HG02763 (cell line): ENCODE data around the gene JAG1.
"Not testable (repeated sequence)": the region's sequence is repeated elsewhere in the genome, so short reads cannot be mapped to it uniquely, and the experiment has no call there.

Source experiments
- ATAC-seq: cut with Tn5 transposase; IDR thresholded peaks from one replicate; pipeline ENCODE4 v1.9.1; 2021; ENCODE audit warnings: mild to moderate bottlenecking, moderate library complexity; ENCODE audit not compliant: unreplicated experiment

The JAG1 gene

DNA sequence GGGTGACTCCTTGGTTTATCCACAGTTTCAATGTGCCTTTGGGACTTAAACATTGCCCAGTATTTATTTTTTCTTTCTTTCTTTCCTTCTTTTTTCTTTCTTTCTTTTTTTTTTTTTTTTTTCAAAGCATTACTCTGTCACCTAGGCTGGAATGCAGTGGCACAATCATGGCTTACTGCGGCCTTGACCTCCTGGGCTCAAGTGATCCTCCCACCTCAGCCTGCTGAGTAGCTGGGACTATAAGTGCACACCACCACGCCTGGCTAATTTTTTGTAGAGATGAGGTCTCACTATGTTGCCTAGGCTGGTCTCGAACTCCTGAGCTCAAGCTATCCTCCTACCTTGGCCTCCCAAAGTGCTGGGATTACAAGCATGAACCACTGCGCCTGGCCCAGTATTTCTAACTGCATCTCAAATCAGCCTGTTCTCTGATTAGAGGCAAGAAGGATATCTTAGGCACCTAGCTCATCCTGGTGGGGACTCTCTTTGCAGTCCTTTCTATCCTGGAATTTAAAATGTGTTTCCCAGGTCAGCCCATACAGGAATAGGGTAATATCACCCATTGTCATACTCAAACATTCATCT lies 56.2 kb downstream of the JAG1 start:
- not testable (repeated sequence) for ATAC-seq

DNA sequence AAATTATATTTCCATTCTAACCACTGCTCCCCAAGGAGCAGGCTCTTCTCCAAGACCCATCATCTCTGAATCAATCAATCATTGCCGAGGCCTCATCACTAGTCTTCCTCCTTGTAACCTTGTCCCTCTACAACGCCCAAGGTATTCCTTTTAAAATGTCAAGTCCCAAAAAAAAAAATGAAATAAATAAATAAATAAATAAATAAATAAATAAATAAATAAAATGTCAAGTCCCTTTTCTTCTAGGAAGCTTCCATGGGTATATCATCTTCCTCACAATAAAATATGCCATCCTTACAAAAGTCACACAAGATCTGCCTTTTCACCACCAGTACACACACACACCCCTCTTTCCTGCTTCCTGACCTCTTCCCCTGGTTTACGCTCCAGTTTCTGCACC lies 57.6 kb downstream of the JAG1 start:
- ATAC-seq: no peak

DNA sequence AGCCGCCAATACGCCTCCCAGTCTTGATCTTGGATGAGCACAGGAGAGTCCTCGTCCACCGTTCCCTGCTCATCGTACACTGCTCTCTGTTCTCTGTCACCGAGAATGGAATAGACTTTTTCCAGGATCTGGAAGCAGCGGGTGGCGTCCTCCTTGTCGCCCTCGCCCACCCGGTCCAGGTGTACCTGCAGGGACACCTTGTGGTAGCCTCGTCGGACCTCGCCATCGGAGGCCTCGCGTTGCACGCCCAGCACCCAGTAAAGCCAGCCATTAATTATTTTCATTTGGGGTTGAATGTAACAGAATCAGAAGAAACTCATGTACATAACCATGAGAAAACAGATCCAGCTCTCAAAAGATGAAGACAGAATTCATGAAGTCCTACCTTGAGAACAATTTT lies 59.9 kb downstream of the JAG1 start:
- no peak for ATAC-seq

DNA sequence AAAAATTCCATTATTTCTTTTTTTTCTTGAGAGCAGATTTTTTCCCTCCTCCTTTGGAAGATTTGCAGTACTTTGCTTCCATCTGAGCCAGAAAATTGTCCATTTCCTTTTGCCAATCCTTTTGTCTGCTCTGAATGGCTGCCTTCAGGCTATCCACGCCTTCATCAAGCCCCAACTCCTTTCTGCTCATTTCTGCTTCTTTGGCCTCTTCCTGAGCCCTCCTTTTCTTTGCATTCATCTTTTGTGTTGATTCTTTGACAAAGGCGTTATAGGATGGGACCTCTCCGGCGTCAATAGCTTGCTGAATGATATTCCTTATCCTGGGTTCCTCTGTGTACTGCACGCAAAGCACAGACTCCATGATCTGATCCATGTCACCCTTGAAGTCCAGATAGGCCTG lies 60.4 kb downstream of the JAG1 start:
- not testable (repeated sequence) for ATAC-seq

DNA sequence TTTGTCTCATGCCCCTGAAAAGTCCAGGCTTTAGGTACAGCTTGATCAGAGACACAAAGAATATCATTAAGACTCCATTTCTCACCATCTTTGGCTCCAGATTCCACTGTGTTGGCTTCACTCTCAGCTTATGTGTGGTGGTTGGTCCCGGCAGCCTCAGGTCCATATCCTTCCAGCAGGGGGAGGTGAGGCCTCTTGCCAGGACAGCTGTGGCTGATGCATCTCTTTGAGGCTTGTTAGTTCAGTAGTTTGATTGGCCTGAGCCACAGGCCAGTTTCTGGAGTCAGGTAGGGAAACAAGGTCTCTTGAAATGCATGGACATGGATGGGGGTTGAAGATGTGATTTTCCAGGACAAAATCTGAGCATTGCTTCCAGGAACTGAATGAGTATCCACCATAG lies 62.4 kb downstream of the JAG1 start:
- no peak for ATAC-seq

DNA sequence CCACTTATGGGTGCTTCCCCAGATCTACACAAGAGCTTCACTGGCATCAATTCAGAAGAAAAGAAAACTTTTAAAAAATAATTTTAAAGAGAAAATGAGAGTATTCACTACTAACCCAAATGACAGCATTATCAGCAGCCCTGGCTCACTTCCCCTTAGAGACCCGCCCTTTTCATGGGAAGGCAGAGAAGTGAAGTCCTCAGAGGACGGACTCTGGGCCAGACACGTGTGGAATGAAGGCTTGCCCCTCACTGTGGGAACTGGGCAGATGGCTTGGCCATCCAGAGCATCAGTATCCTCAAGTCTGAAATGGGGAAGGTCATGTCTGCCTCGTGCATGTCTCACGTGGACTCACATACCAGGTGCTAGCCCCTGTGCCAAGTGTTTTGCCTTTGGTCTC lies 63.5 kb downstream of the JAG1 start:
- no peak for ATAC-seq

DNA sequence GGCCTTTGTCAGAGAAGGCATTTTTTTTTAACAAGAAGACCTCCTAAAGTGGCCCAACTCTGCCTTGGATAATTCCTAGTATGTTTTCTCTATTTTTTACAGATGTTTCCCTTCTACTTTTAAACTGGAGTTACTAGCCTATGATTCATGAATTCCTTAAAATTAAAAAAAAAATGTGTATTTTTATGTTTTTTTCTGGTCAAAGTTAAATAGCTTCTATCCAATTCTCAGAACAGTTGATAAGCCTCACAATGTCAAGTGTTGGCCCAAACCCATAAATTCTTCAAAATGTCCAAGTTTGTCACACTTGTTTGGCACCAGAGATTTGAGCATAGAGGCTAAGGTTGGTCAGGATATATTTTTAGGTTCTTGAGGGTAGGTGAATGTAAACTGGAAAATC lies 64.0 kb downstream of the JAG1 start:
- no peak for ATAC-seq

DNA sequence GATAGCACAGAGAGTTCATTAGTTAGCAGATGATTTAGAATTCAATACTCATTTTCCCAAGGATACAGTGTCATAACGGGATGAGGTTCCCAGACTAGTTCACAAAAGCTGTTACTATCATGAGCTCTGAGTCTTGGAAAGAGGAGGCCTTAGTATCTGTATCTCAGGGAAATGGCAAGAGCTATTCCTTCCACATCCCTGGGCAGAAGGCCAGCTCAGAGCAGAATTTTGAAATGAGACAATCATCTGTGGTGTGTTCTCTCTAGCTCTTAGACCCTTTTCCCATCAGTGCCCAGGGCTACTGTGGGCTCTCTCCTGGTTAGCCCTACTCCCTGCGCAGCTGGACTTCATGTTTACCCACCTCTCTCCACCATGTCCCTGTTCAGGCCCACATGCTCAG lies 64.5 kb downstream of the JAG1 start:
- no peak for ATAC-seq

DNA sequence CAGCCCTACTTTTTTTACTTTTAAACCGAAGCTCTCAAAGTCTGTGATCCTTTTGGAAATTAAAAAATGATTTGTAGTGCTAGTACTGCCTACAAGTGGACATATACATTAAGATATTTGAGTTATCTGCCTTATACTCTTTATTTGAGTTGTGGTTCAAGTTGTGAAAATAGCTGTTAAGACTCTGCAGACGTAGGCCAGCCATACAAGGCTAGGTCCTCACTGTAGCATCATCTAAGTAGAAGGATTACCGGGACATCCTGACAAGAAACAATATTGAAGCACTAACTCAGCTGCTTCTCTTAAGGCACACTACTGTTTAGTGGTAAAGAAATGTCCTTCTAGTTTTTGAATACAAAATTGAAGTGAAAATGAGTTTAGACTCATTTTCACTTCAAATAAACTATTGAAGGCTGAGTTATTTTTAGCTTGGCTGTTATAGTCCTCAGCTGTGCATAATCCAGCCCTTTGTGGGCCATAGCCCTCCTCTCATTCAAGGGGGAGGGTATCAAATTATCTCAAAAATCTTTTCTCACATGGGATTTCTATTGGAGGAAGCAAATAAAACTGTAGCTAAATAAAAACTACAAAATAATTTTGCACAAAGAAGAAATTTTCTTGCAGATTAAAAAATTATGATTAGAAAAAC lies 68.1 kb downstream of the JAG1 start:
- no peak for ATAC-seq

DNA sequence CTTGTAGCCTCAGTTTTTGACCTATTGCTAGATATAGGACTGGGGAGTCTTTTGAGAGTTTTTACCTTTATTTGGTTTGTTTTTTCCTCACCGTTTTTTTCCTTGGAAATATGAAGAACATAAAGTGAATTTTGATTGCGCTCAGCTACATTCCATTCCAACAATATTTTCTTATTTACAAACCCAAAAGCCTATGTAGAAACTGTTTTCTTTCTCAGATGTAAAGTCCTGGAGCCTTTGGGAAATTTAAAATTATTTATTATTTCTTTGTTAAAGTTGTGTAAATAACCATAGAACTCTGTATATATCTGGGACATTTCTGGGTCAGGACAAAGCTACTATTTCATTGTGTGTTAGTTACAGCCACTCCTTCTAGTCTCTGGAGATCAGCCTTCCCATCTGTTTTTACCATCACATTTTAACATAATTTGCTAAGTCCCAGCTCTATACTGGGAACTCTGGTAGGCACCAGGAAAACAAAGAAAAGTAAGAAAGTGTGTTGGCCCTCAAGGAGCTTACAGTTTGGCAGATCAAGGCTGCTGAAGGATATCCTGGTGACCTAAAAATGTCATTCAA lies 68.8 kb downstream of the JAG1 start:
- no peak for ATAC-seq

DNA sequence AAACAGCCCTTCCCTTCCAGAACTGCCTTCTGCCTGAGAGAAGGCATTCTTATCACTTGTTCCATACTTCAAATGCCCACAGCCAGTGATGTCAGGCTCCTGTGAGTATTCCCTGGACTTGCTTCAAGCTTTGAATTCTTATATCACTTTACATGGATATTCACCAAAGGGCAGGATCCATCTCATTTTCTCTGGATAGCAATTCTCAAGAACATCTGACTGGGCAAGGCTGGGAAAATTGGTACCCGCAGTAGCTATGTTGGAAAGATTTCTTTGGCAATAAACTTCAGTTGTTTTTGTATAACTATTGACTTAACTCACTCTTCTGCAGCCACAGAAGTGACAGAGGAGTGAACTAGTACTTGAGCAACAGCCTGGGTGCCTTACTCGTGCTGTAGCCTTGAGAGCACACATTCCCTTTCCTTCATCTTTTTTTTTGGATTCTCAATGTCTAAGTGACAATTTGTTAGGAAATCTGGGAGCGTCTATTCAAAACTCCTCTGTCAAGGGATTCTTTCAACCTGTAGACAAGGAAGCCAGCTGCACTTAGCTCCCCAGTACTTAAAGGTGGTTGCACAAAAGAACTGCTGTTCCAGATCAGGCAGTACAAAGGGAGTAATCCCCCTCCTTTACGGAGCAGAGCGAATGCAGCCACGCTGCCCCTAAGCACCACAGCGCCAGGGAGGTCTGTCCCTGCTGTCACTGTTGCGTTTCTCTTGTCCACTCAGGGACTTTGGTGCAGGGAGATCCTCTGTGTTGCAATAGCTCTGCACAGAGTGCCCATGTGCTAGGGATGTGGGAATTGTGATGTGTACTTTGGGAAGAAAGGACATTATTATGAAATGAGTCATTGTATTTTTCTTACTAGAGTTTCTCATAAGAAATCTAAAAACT lies 69.6 kb downstream of the JAG1 start:
- no peak for ATAC-seq

DNA sequence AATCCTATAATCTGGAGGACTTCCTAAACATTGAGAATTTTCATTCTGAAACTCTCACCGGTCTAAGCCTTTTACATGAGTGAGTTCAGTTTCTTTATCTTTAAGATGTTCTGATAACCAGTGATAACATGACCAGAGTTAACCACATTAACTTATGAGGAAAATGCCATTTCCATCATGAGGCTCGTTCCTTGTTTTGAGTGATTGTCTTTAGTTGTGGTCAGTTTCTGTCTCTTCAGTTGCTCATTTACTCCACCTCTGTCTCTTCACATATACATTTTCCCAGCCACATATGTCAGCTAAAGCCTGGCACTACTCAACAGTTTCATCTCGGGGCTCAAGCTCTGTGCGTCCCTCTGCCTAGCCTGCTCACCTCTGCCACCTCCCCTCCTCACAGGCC lies 70.4 kb downstream of the JAG1 start:
- no peak for ATAC-seq

DNA sequence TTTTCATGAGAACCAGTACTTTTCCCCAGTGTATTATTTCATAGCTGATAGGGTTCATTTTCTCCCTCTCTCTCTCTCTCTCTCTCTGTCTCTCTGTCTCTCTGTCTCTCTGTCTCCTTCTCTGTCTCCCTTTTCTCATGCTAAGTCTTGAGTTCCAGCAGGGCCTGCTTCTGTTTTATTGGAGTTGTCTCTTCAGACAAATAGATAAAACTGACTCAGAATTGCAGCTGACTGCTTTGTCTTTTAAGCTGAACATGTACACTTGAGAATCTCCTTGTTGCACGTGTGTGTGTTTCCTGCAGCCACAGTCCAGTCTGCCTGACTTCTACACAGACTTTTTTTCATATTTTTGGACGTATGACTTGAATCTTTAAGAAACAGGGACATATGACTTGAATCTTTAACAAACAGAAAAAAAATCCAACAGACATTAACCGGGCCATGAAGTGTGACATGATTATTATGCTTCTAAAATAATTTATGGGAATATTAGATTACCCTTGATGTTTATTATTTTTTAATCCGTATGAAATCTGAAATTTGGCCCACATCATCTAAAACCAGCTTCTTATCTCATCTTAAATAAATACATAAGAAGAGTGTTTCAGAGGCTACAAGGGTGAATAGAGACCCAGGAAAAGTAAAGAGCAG lies 71.5 kb downstream of the JAG1 start:
- ATAC-seq: no peak

DNA sequence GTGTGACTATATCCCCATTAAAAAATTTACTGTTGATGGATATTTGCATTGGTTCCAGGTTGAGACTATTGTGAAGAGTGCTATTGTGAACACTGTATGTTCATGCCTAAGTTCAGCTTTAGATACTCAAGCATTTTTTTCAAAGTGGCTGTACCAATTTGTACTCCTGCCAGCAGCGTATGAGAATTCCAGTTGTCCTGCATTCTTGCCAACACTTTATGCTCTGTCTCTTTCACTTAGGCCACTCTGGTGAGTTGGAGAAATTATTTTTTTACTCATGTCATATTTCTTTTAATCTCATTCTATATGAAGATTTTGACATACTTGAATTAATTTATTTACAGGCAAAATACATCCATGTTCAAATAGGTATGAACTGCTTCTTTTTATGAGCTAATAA lies 76.2 kb downstream of the JAG1 start:
- ATAC-seq: no peak

DNA sequence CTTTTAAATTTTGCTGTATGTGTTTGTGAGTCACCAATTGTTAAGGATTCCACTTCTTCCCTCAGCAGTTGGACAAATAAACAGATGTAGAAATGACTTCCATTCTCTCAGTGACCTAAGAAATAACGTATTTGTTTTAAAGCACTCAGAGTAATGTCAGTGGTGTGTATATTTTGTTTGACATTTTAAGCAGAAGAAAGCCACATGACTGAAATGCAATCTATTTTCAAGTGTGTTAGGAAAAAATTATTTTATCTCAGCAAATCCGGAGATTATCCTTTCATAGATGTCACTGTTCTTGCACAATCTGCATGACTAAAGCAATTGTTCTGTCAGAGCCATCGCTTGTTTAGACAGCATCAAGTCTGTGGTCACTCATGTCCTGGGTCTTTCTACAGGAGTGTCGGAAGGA lies 77.1 kb downstream of the JAG1 start:
- ATAC-seq: no peak

DNA sequence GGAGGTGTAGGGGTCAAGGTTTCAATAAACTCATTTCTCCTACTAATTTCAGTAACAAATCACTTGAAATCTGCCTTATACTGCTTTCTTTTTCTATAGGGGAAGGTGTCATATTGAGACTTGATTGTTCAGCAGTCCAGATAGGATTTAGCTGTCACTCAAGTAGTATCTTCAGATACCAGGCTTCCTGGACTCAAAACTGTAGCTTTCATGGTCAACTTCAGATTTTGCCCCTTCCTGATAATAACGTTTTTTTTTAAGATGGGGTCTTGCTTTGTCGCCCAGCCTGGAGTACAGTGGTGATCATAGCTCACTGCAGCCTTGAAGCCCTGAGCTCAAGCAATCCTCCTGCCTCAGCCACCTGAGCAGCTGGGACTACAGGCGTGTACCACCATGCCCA lies 77.8 kb downstream of the JAG1 start:
- ATAC-seq: no peak

DNA sequence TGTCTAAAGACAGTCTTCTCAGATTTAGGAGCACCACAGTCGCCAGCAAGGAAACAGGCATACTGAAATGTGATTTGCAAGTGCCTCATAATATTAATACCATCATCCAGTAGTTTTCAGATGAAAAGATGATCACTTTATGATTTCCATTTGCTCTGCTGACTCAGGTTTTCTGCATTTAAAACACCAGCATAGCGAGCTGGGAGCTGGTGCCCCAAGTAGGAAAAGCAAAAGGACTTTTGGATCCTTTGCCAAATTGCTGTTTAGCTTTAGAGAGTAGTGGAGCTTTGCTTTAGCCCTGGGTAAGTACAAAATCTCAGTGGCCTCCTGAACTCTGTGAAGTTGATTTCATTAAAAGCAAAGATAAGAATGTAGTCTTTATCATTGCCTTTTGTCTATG lies 78.5 kb downstream of the JAG1 start:
- ATAC-seq: no peak

DNA sequence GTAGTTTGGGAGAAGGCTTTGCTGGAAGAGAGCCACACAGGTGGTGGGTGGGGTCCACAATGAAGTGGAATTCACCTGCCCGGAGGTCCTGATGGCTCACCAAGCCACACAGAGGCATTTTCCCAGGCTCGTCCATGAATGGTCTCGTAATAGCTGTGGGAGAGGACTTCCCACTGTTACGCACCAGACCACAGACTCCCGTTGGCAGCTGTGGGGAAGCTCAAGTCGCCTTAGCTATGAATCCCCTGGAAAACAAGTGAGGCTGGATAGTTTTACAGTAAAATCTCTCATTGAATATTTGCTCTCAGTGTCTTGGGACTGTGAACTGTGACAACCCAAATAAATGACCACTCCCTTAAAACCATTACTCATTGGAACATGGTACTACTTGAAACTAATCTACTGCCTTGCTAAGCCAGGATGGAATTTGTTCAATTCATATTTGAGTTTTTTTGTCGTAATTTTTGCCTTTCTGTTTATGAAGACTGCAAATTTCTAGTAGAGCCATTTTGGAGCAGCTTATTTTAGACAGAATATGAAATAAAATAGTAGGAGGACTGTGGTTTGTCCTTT lies 79.4 kb downstream of the JAG1 start:
- no peak for ATAC-seq

DNA sequence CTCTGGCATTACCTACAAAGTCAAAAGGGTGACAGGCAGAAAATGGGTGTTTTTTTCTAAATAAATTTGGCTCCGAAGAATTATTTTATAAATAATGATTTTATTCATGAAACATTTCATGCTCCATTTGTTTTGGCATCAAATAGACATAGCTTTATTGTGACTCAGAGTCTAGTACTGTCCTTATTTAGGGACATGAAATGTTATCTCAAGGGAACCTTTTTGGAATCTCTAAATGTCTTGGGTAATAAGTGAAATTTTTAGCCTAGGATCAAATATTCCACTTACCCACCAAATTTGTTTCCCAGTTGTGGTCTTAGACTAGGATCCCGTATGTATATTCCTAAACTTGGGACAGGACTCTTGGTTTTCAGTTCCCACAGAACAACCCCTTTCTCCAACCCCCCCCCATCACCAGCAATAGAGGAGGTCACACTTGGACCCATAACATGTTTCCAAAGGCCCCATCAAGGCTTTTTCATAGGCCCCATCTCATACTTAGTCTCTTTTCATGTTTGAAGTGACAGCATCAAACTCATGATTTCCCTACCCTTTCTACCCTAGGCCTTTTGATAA lies 81.8 kb downstream of the JAG1 start:
- ATAC-seq: no peak

DNA sequence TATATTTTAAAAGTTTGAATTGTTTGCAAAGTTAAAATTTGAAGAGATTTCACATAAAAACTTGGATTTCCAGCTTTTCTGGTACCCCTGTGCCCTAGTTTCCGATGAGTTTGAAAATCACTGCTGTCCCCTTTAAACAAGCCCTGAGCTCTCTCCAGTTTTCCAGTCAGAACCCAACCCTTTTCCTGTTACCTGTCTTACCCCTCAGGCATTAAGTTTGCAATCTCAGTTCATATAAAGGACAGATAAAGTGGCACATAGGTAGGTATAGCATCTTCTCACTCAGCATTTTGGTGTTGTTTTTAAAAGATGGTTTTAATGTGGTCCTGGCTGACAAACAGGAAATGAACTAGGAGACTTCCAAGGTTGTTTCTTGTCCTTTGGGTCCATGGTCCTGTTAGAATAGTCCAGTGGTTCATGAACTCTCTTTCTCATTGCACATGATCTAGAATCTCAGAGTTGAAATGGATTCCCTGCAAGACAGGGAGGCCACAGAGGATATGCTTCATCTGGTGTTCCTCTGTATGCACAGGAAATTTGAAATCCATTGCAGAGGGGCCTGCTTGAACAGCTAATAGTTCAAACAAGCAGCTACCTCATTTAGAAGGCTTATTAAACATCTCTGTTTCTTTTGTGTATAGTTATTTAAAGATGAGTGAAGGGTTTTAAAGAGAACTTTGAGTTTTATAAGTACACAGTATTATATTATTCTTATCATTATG lies 82.7 kb downstream of the JAG1 start:
- no peak for ATAC-seq
